Measurements from ENCODE around the gene E2F1.
A peak's percentile ranks its signal among the peaks of the same experiment; 100 is the strongest.

E2F1 gene

GRCh38 chr20:33672426-33673113 lies 13.6 kb downstream of the E2F1 start:
- FAIRE-seq (no peak), DNase-seq (ENCODE audit: low spot score) (no peak)

DNA sequence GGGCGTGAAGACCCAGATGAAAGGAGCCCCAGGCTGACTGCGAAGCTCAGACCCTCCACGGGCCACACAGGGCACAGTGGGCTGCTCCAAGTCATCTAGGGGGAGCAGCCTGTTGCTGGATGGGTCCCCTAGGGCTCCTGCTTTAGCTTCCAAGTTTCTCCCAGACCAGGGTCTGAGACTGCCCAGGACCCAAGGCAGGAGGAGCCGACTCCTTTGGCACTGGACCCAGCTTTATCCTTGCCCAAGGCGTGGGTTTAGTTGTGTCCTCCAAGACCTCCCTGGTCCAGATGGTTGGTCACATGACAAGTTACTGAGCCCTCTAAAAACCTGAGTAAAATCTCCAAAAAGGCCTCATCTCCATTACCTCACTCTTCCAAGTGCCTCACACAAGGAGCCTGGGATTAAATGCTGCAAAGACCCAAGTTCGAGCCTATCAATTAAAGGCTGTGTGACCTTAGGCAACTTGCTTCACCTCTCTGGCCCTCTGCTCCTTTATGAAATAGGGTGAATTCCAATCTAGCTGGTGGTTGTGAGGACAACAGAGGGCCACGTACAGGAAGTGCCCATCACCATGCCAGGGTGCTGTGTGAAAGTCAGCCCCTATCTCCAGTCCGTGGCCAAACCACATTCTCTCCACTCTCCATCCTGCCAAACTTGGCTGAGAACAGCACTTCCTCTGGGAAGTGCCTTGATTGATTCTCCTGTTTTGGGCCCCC lies 14.5 kb downstream of the E2F1 start:
- no peak for DNase-seq (ENCODE audit: low spot score)
- no peak for FAIRE-seq

- FAIRE-seq (no peak), DNase-seq (ENCODE audit: low spot score) (no peak)
These were observed 15.3 kb downstream of the E2F1 start for GRCh38 chr20:33670715-33671499.

DNA sequence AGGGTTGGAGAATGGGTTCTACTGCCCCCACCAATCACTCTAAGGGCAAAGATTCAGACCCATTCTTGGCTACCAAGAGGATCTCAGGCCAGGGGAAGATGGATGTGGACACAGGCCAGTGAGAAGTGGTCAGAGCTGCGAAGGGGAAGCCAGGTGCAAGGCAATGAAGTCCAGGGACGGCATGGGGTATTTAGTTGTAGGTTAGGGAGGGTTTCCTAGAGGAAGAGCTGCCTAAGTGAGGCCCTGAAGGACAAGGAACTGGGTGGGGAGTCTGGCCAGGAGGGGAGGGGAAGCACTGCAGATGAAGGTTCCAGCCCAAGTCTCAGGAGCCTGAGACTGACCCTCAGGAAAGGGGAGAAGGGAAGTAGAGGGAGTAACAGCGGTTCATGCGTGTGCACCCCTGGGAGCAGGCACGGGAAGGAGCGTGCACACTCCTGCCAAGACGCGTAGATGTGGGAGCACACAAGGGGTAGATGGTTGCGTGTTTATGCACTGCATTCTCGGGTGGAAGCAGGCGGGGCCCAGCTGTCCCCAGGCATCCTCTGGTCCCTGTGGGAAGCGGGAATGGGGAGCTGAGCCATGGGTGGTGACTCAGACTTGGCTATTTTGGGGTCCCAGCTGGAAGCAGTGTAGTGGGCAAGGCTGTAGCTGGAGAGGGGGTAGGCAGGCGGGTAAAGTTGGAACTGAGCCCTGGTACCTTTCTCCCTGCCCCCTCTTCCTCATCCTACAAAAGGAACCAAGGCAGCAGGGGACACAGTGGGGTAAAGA lies 16.1 kb downstream of the E2F1 start:
- DNase-seq (ENCODE audit: low spot score): no peak
- FAIRE-seq: no peak

- DNase-seq (ENCODE audit: low spot score) (no peak), FAIRE-seq (no peak)
These were observed 17.0 kb downstream of the E2F1 start for GRCh38 chr20:33669224-33669623.

DNA sequence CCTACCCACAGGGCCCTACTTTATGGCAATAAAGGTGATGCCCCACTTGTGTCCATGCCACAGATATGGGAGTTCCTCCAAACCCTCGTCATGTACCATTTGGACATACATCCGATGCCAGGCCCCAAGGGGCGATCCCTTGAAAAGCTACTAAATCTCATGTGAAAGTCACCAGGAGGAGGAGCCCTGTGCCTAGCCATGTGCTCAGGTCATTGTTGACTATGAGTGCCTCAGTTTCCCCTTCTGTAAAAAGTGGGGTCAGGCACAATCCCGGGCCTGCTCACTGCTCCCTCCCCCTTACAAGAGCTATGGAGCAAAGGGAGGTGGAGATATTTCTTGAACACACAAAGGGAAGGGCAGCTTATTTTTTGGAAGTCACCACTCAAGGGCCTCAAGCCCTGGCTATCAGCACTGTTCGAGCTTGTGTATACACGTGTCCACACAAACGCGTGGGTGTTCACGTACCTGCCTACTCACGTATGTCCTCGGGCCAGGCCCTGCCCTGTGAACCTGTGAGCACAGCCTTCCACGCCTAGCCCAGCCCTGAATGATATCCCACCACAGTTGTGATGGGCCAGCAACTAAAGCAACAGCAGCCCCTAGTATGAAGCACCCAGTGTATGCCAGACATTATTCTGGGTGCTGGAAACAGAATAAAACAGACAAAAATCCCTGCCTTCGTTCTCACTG lies 17.6 kb downstream of the E2F1 start:
- FAIRE-seq (no peak), DNase-seq (ENCODE audit: low spot score) (no peak)

DNA sequence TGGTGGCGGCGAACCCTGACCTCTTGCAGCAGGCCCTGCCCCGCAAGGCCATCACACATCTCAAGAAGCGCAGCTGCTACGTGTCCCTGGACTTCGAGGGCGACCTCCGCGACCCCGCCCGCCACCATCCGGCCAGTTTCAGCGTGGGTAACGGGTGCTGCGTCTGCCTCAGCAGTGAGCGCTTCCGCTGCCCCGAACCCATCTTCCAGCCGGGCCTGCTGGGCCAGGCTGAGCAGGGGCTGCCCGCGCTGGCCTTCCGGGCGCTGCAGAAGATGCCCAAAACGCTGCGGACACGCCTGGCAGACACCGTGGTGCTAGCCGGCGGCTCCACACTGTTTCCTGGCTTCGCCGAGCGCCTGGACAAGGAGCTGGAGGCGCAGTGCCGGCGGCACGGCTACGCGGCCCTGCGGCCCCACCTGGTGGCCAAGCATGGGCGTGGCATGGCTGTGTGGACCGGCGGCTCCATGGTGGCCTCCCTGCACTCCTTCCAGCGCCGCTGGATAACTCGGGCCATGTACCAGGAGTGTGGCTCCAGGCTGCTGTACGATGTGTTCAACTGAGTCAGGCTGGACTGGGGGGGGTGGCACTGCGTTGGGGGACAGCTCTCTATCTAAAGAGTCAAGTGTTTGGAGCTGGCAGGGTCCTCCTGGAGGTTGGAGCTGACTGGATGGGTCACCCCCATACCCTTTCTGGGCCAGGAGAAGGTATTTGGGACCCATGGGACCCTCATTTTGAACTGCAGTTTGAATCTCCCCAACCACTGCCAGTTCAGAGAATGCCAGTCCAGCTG lies 18.3 kb downstream of the E2F1 start:
- DNase-seq (ENCODE audit: low spot score) (peak; percentile 52), FAIRE-seq (no peak)

- FAIRE-seq: no peak
- no peak for DNase-seq (ENCODE audit: low spot score)
These were observed 18.9 kb downstream of the E2F1 start for GRCh38 chr20:33667245-33667675.

- FAIRE-seq (peak; percentile 93), DNase-seq (ENCODE audit: low spot score) (peak; percentile 99)
These were observed 19.6 kb downstream of the E2F1 start, which contains the start of gene ACTL10 for GRCh38 chr20:33666293-33667244. Gene ACTL10 (plus strand): TSS chr20:33666943. CDS start chr20:33667498, 555 bp downstream.

DNA sequence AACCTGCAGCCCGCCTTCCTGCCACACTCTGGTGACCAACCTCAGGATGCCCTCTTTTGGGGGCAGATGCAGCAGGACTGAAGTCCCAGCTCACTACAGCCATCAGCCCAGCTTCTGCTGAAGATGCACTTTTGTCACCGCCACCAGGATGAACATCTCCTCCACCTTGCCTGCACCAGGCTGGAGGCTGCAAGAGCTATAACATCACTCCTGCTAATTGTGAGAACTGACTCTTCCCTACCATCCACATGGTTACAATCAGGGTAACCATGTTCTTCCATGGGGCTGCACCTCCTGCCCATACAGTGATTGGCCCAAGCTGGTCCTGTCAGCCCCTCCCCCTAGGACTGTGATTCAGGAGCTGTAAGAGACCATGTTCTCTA lies 21.4 kb downstream of the E2F1 start:
- no peak for DNase-seq (ENCODE audit: low spot score)

DNA sequence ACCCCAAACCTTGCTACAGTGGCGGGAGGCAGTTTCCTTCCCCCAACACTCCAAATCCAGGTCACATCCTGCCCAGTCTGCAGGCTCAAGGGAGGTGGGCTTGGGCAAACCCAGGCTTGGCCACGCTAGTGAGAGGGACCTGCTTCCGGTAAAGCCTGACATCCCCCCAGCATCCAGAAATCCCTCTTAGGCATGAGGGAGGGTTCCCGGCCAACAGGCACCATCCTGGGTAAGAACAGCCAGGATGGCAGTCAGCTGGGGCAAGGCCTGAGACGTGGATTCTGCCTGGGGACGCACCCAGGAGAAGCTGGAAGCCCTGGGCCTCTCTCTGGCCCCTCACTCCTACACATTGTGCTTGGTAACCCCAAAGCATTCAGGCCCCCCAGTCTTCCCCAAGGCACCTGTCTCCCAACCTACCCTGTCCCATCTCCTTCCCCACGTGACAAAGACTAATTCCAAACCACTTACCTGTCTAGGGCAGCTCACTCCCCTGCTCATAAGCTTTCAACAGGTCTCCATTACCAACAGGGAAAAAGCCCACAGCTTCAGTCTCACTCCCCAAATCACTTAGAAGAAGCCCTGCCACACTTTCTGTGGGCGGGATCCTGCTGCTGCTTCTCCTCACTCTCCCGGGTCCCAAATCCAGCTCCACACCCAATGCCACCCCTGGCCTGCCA lies 22.0 kb downstream of the E2F1 start:
- DNase-seq (ENCODE audit: low spot score) (no peak), FAIRE-seq (no peak)

More for the DNA sequence above, 21.4 kb downstream of the E2F1 start:
- FAIRE-seq: no peak

DNA sequence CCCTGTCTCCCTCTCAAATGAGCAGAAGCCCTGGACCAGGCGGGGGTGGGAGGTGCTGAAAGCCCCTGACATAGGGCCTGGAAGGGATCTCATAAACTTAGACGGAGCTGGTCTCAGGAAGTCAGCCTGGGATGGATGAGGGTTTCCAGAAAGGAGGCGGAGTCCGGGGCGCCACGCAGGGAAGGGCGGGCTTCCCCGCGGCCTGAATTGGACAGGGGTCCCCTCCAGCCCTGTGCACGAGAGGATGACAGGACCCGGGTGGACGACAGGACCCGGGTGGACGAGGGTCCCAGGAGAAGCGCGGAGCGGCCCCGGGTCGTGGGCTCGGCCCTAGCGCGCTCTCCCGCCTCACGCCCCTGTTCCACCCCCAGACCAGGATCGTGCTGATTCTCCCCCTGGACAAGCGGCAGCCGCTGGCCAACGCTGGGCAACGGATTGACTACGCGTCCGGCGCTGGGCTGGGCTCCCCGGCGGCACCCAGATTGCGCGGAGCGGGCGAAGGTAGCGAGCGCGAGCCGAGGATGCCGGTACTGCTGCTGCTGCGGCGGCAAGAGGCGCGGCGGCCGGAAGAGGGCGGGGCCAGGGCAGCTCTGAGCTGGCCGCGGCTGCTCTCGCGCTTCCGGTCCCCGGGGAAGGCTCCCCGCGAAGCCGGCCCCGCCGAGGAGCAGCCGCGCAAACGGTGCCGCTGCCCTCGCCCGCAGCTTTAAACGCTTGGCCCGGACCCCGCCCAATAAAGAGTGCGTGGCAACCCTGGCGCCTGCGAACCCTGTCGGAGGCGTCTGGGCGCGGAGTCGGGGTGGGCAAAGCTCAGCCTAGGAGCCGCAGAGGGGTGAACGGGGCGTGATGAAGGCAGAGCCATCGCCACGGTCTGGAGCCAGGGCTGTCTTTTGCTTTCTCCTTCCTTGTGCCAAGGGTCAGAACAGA lies 22.8 kb downstream of the E2F1 start:
- no peak for FAIRE-seq
- DNase-seq (ENCODE audit: low spot score): peak; percentile 71

DNA sequence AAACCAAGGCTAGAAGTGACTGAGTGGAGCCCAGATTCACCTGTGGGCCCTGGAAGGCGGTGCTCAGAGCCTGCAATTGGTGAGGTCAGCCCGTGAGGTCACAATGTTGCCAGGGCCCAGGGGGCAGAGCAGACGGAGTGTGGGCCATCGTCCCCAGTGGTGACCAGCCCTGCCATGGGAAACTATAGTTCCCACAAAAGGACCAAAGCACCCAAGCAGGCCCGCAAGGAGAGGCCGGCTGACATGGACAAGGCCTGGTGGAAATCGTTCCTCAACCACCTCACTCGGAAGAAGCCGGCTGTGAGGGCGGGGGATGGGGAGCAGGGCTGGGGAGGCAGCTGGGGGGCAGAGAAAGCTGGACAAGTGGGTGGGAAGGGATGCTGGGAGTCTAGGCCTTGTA lies 24.0 kb downstream of the E2F1 start, which contains the start of gene C20orf144:
Gene C20orf144 (plus strand): TSS at position 156 of the 400 bp plus-strand sequence. CDS start 19 bp downstream, at position 175.
- no peak for DNase-seq (ENCODE audit: low spot score)
- FAIRE-seq: no peak

- FAIRE-seq (no peak), DNase-seq (ENCODE audit: low spot score) (no peak)
These were observed 25.5 kb downstream of the E2F1 start for GRCh38 chr20:33660685-33661058.

GRCh38 chr20:33660035-33660684 lies 26.0 kb downstream of the E2F1 start:
- FAIRE-seq (no peak), DNase-seq (ENCODE audit: low spot score) (no peak)

DNA sequence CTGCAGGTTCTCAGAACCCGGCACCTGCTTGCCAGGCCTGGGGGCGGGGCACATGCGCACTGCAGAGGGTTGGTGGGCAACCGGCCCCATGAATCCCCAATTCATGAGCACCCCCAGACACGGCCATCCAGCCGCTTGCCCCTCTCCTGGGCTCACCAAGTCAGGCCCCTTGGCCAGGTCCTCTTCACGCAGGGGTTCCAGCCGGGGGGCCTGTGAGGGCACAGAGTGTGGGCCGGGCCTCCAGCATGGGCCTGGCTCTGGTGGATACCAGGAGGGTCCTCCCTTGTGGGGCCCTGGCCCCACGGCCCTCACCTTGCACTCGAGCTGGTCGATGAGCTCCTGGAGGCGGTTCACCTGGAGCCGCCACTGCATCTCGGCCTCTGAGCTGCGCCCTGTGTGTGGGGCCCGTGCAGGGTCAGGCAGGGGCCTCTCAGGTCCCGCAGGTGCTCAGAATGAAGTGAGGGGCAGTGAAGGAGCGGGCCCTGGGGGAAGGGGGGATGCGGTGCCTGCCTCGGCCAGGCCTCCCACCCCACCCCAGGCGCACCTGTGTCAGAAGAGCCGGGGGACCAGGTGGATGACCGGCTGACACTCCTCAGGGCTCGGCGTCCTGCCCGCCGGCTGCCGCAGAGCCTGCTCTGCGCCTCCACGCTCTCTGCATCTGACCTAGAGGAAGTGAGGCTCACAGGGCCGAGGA lies 26.7 kb downstream of the E2F1 start:
- no peak for DNase-seq (ENCODE audit: low spot score)
- no peak for FAIRE-seq

Measured in RCC 7860 (cell line).